KOPT-K1 (cell line): ENCODE data around the gene SRA1.

Experiments
- H3K27ac ChIP-seq: fragments of 200-600 bp; sonication (generic); 2 replicates; pipeline ENCODE4 v1.5.1; 2016; ENCODE audit warnings: antibody characterized with exemption, mild to moderate bottlenecking, low read depth, low read length; ENCODE audit not compliant: poor library complexity, severe bottlenecking
- H3K36me3 ChIP-seq: fragments of 200-600 bp; sonication (generic); 2 replicates; pipeline ENCODE4 v1.5.1; 2017; ENCODE audit warnings: antibody characterized with exemption, mild to moderate bottlenecking, low read length, moderate library complexity; ENCODE audit not compliant: insufficient read depth
- H3K9me3 ChIP-seq: fragments of 200-600 bp; sonication (generic); 2 replicates; pipeline ENCODE4 v1.5.1; 2017; ENCODE audit warnings: antibody characterized with exemption, low read length, mild to moderate bottlenecking; ENCODE audit not compliant: insufficient read depth, poor library complexity, severe bottlenecking

The SRA1 gene

GRCh38 chr5:140565024-140565779 lies 7.9 kb upstream of the SRA1 start:
- H3K36me3 ChIP-seq: peaks cover 35% of the 10 kb centered on the region
- H3K27ac ChIP-seq: peak overlapping the region; percentile 66
- no peaks in the 10 kb centered on the region for H3K9me3 ChIP-seq

- peaks cover 31% of the 10 kb centered on the region for H3K36me3 ChIP-seq
- H3K9me3 ChIP-seq: no peaks in the 10 kb centered on the region
- H3K27ac ChIP-seq: peak within 1 kb of the TSS; percentile 66
These were observed 7.1 kb upstream of the SRA1 start, which contains the start of the genes APBB3 and SLC35A4 for GRCh38 chr5:140564196-140565023. APBB3 (minus strand) TSS chr5:140564598; CDS start chr5:140564245, 353 bp downstream. SLC35A4 (plus strand) TSS chr5:140564828; CDS start chr5:140567170, 2,342 bp downstream.

- H3K9me3 ChIP-seq: no peaks in the 10 kb centered on the region
- peak overlapping the region; percentile 66 for H3K27ac ChIP-seq
- H3K36me3 ChIP-seq: peaks cover 29% of the 10 kb centered on the region
These were observed 6.3 kb upstream of the SRA1 start for GRCh38 chr5:140563596-140563995.

GRCh38 chr5:140561753-140562523 lies 4.7 kb upstream of the SRA1 start:
- Histone ChIP-seq H3K36me3 (peaks cover 13% of the 10 kb centered on the region), H3K27ac (no peak overlapping the region), H3K9me3 (no peaks in the 10 kb centered on the region)

GRCh38 chr5:140560227-140560626 lies 3.0 kb upstream of the SRA1 start:
- no peak overlapping the region for H3K27ac ChIP-seq
- H3K9me3 ChIP-seq: no peaks in the 10 kb centered on the region
- H3K36me3 ChIP-seq: no peaks in the 10 kb centered on the region; the same call in 1 of the 2 replicates

GRCh38 chr5:140558542-140558941 lies 1.3 kb upstream of the SRA1 start:
- Histone ChIP-seq H3K27ac (no peak overlapping the region), H3K36me3 (peaks cover 11% of the 10 kb centered on the region; the same call in 1 of the 2 replicates), H3K9me3 (no peaks in the 10 kb centered on the region)

GRCh38 chr5:140557965-140558364 lies 692 bp upstream of the SRA1 start:
- Histone ChIP-seq H3K27ac (peak overlapping the region; percentile 67), H3K9me3 (no peaks in the 10 kb centered on the region), H3K36me3 (peaks cover 17% of the 10 kb centered on the region)

GRCh38 chr5:140556438-140556837 lies 835 bp downstream of the SRA1 start:
- H3K36me3 ChIP-seq: peaks cover 31% of the 10 kb centered on the region
- H3K9me3 ChIP-seq: no peaks in the 10 kb centered on the region
- H3K27ac ChIP-seq: peak overlapping the region; percentile 67

- Histone ChIP-seq H3K27ac (peak overlapping the region; percentile 67), H3K9me3 (no peaks in the 10 kb centered on the region), H3K36me3 (peaks cover 37% of the 10 kb centered on the region)
These were observed 1.4 kb downstream of the SRA1 start for GRCh38 chr5:140555747-140556312.

GRCh38 chr5:140554454-140554853 lies 2.8 kb downstream of the SRA1 start:
- peaks cover 51% of the 10 kb centered on the region for H3K36me3 ChIP-seq
- peak overlapping the region; percentile 25 for H3K27ac ChIP-seq
- H3K9me3 ChIP-seq: no peaks in the 10 kb centered on the region

- H3K36me3 ChIP-seq: peaks cover 59% of the 10 kb centered on the region
- H3K27ac ChIP-seq: no peak overlapping the region
- no peaks in the 10 kb centered on the region for H3K9me3 ChIP-seq
These were observed 3.6 kb downstream of the SRA1 start for GRCh38 chr5:140553657-140554056.

- no peaks in the 10 kb centered on the region for H3K9me3 ChIP-seq
- H3K27ac ChIP-seq: no peak overlapping the region
- peaks cover 68% of the 10 kb centered on the region for H3K36me3 ChIP-seq
These were observed 5.4 kb downstream of the SRA1 start for GRCh38 chr5:140551872-140552271.

GRCh38 chr5:140550147-140551079 lies 6.9 kb downstream of the SRA1 start:
- peaks cover 81% of the 10 kb centered on the region for H3K36me3 ChIP-seq
- no peaks in the 10 kb centered on the region for H3K9me3 ChIP-seq
- no peak overlapping the region for H3K27ac ChIP-seq
